HCT116 (cell line): Measurements from ENCODE around the gene GPR155. TPM values are rescaled to one million over a fixed set of nuclear protein-coding genes. Genes with fewer than 3 reads are reported as not detected.

Experiments
- ATAC-seq: fragments of 200-7000 bp; cut with Tn5 transposase; 2 replicates; pipeline ENCODE4 v1.9.1; 2020; ENCODE audit warnings: mild to moderate bottlenecking, moderate library complexity
- BruUV-seq: library from RNA; stranded (reverse); fragments of 400-500 nt; replicated peaks from 2 replicates; lab custom pipeline; 2021; lab: Mats Ljungman, UMichigan
- CTCF ChIA-PET: fragments of 300-600 bp; sonication (Branson Sonifier 250); formaldehyde crosslinking; loops from one replicate; lab custom pipeline; 2021; ENCODE audit warnings: antibody characterized with exemption; lab: Charles Lee
- POLR2A ChIA-PET: fragments of 300-600, 350-600 bp; sonication (Branson Sonifier 250); formaldehyde crosslinking; loops from one replicate; lab custom pipeline; 2021; ENCODE audit warnings: antibody characterized with exemption; lab: Charles Lee
- RAD21 ChIA-PET, 2 experiments: fragments of 300-600 bp; sonication (Branson Sonifier 250); formaldehyde crosslinking; loops; one replicate each; lab custom pipeline; 2023; ENCODE audit warnings: low total read pairs in 2 of 2; ENCODE audit not compliant: uncharacterized antibody in 2 of 2, unreplicated experiment in 2 of 2, low non-redundant PET in 1 of 2; lab: Charles Lee
- DNase-seq: peaks from one replicate; pipeline ENCODE4 v3.0.0-alpha.2; 2010; ENCODE audit warnings: low read depth, low spot score
- H2AFZ ChIP-seq: fragments of 200-600 bp; shearing (Covaris generic), sonication (generic); 2 replicates; pipeline ENCODE4 v1.6.1; 2017; ENCODE audit warnings: low read depth, mixed run types, mixed read lengths, antibody characterized with exemption, low read length; ENCODE audit not compliant: poor library complexity, severe bottlenecking
- H3K27ac ChIP-seq: 2 replicates; pipeline ENCODE4 v1.5.1; 2012; ENCODE audit warnings: low read depth, low read length
- H3K27me3 ChIP-seq: fragments of 200-600 bp; sonication (generic); 2 replicates; pipeline ENCODE4 v1.6.1; 2016; ENCODE audit warnings: mixed run types, low read length, mixed read lengths; ENCODE audit not compliant: insufficient read depth
- H3K36me3 ChIP-seq, 2 experiments: fragments of 200-500 bp in 1 of 2; fragments of 200-600 bp in 1 of 2; sonication (Bioruptor generic) in 1 of 2; sonication (generic) in 1 of 2; 2 replicates each; pipeline versions ENCODE4 v1.5.1 to v1.6.1; 2014 to 2016; ENCODE audit warnings: low read length in 2 of 2, inconsistent platforms in 1 of 2, mixed read lengths in 1 of 2, mixed run types in 1 of 2; ENCODE audit not compliant: insufficient read depth in 2 of 2, control insufficient read depth in 1 of 2
- H3K4me1 ChIP-seq, 2 experiments: fragments of 200-600 bp in 1 of 2; sonication (generic) in 1 of 2; 2 replicates each; pipeline versions ENCODE4 v1.5.1 to v1.6.1; 2012 to 2017; ENCODE audit warnings: low read length in 2 of 2, inconsistent platforms in 1 of 2, mild to moderate bottlenecking in 1 of 2, mixed read lengths in 1 of 2, mixed run types in 1 of 2, moderate library complexity in 1 of 2; ENCODE audit not compliant: insufficient read depth in 2 of 2, control insufficient read depth in 1 of 2
- H3K4me2 ChIP-seq: fragments of 200-600 bp; sonication (generic); 2 replicates; pipeline ENCODE4 v1.6.1; 2017; ENCODE audit warnings: mixed run types, low read length, mixed read lengths
- H3K4me3 ChIP-seq, 2 experiments: fragments of 200-600 bp in 1 of 2; sonication (generic) in 1 of 2; replicated peaks in 1 of 2; 2 replicates each; pipeline ENCODE4 v1.5.1; 2011 to 2016; ENCODE audit warnings: low read length in 2 of 2, control low read depth in 1 of 2, low read depth in 1 of 2, mild to moderate bottlenecking in 1 of 2, mixed read lengths in 1 of 2, mixed run types in 1 of 2
- H3K79me2 ChIP-seq: fragments of 200-600 bp; sonication (generic); 2 replicates; pipeline ENCODE4 v1.6.1; 2017; ENCODE audit warnings: mild to moderate bottlenecking, mixed run types, low read length, moderate library complexity, mixed read lengths; ENCODE audit not compliant: insufficient read depth
- H3K9ac ChIP-seq: fragments of 200-600 bp; sonication (generic); 2 replicates; pipeline ENCODE4 v1.6.1; 2016; ENCODE audit warnings: low read length, mixed read lengths
- H3K9me2 ChIP-seq: fragments of 200-600 bp; sonication (generic), shearing (Covaris generic); 2 replicates; pipeline ENCODE4 v1.6.1; 2017; ENCODE audit warnings: mixed run types, mild to moderate bottlenecking, moderate library complexity; ENCODE audit not compliant: insufficient read depth
- H3K9me3 ChIP-seq, 2 experiments: fragments of 200-500 bp in 1 of 2; fragments of 200-600 bp in 1 of 2; sonication (Bioruptor generic) in 1 of 2; sonication (generic) in 1 of 2; 2 replicates each; pipeline ENCODE4 v1.6.1; 2014 to 2017; ENCODE audit warnings: low read length in 2 of 2, mixed read lengths in 2 of 2, inconsistent platforms in 1 of 2, low read depth in 1 of 2, mild to moderate bottlenecking in 1 of 2, mixed run types in 1 of 2, moderate library complexity in 1 of 2; ENCODE audit not compliant: control insufficient read depth in 1 of 2, insufficient read depth in 1 of 2
- H4K20me1 ChIP-seq: fragments of 200-600 bp; sonication (generic), shearing (Covaris generic); 2 replicates; pipeline ENCODE4 v1.6.1; 2017; ENCODE audit warnings: mixed run types, mild to moderate bottlenecking, moderate library complexity; ENCODE audit not compliant: insufficient read depth
- CBX3 ChIP-seq: IDR thresholded peaks from 2 replicates; pipeline ENCODE4 v1.6.1; 2012; ENCODE audit warnings: low read depth
- CTCF ChIP-seq, 3 experiments: fragments of 200-600 bp in 1 of 3; sonication (generic) in 1 of 3; IDR thresholded peaks in 2 of 3; conservative IDR thresholded peaks in 1 of 3; 2 replicates each; pipeline ENCODE4 v1.5.1; 2012 to 2017; ENCODE audit warnings: low read depth in 2 of 3, low read length in 2 of 3, antibody characterized with exemption in 1 of 3, borderline replicate concordance in 1 of 3, control low read depth in 1 of 3, mild to moderate bottlenecking in 1 of 3, mixed read lengths in 1 of 3, mixed run types in 1 of 3, moderate library complexity in 1 of 3; ENCODE audit not compliant: insufficient read depth in 1 of 3
- EGR1 ChIP-seq: IDR thresholded peaks from 2 replicates; pipeline ENCODE4 v1.6.1; 2012; ENCODE audit warnings: low read depth
- ELF1 ChIP-seq: IDR thresholded peaks from 2 replicates; pipeline ENCODE4 v1.6.1; 2012; ENCODE audit warnings: low read depth, borderline replicate concordance
- EZH2phosphoT487 ChIP-seq: fragments of 200-600 bp; IDR thresholded peaks from 2 replicates; pipeline ENCODE4 v1.6.1; 2018; ENCODE audit warnings: antibody characterized with exemption, borderline replicate concordance
- JUND ChIP-seq: IDR thresholded peaks from 2 replicates; pipeline ENCODE4 v1.6.1; 2012
- POLR2A ChIP-seq: IDR thresholded peaks from 2 replicates; pipeline ENCODE4 v1.7.0; 2011; ENCODE audit warnings: borderline replicate concordance; ENCODE audit not compliant: insufficient read depth, insufficient read length; ENCODE audit errors: extremely low read depth
- POLR2AphosphoS5 ChIP-seq: IDR thresholded peaks from 2 replicates; pipeline ENCODE4 v1.6.1; 2011; ENCODE audit warnings: mild to moderate bottlenecking, low read depth, low read length, moderate library complexity
- RAD21 ChIP-seq: IDR thresholded peaks from 2 replicates; pipeline ENCODE4 v1.6.1; 2012; ENCODE audit warnings: low read depth, mild to moderate bottlenecking
- SIN3A ChIP-seq: IDR thresholded peaks from 2 replicates; pipeline ENCODE4 v1.6.1; 2012; ENCODE audit warnings: low read depth
- SRF ChIP-seq: IDR thresholded peaks from 2 replicates; pipeline ENCODE4 v1.6.1; 2012; ENCODE audit warnings: low read depth
- YY1 ChIP-seq: IDR thresholded peaks from 2 replicates; pipeline ENCODE4 v1.6.1; 2011; ENCODE audit warnings: low read length, low read depth, moderate library complexity, mild to moderate bottlenecking; ENCODE audit not compliant: insufficient replicate concordance; ENCODE audit errors: extremely low read depth
- ZNF274 ChIP-seq: fragments of 200-500 bp; sonication (Bioruptor generic); IDR thresholded peaks from 2 replicates; pipeline ENCODE4 v1.6.1; 2014; ENCODE audit warnings: mild to moderate bottlenecking, low read depth, low read length, inconsistent platforms
- intact Hi-C: fragments of 100-400 bp; cut with micrococcal nuclease; formaldehyde crosslinking; loops from 2 replicates; pipeline ENCODE4 v1.10.0; 2022
- total RNA-seq: library from RNA; stranded (reverse); gene quantifications from one replicate; pipeline ENCODE4 v1.2.1, GENCODE V29; 2021; ENCODE audit not compliant: unreplicated experiment
- TF ChIP-seq, protein P1 (sequence below): IDR thresholded peaks from 2 replicates; pipeline ENCODE4 v1.6.1; 2011; ENCODE audit warnings: mild to moderate bottlenecking, low read length, moderate library complexity; ENCODE audit not compliant: insufficient replicate concordance; ENCODE audit errors: extremely low read depth
- TF ChIP-seq, protein P2 (sequence below): IDR thresholded peaks from 2 replicates; pipeline ENCODE4 v1.6.1; 2012

The GPR155 gene
- total RNA-seq, 1 experiment from 2014 or later = 3.8 TPM

DNA sequence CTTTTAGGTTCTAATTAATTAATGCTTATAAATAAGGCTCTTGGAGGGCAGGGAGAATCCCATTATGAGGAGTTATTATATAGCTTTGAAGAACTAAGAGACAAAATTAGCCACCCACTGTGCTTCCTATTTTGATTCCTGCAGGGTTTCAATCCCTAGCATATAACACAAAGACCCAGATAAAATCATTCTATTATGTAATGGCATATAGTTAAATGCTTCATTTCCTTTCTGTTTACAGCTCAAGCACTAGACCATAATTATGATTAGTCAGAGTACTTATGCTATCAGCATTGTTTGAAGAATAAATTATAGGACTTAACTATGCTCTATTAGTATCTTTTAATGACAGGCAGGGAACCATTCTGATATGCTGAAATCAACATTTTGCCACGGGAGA is 9.1 kb downstream of the GPR155 start:
- no peaks in the 10 kb centered on the region for H3K4me1 ChIP-seq
- H3K9ac ChIP-seq = no peak overlapping the region
- H3K79me2 ChIP-seq = no peaks in the 10 kb centered on the region
- TF ChIP-seq YY1 = no peak
- TF ChIP-seq, all 23 proteins: peak for 0
- DNase-seq = no peak
- no peak overlapping the region for H3K27ac ChIP-seq
- H3K36me3 ChIP-seq = no peaks in the 10 kb centered on the region
- H3K9me2 ChIP-seq = no peaks in the 10 kb centered on the region
- H2AFZ ChIP-seq = no peak overlapping the region
- BruUV-seq = no TSS peak
- no peak for ATAC-seq
- H3K4me2 ChIP-seq = no peak overlapping the region
- intact Hi-C loops = no loop called here
- ChIA-PET RAD21 (no interaction called here), CTCF (no interaction called here), POLR2A (no interaction called here)
- H3K4me3 ChIP-seq = no peak overlapping the region
- no peaks in the 10 kb centered on the region for H3K9me3 ChIP-seq
- H3K27me3 ChIP-seq = no peaks in the 10 kb centered on the region
- no peaks in the 10 kb centered on the region for H4K20me1 ChIP-seq

- TF ChIP-seq SRF = no peak
- TF ChIP-seq POLR2A = no peak
- TF ChIP-seq, protein P1, sequence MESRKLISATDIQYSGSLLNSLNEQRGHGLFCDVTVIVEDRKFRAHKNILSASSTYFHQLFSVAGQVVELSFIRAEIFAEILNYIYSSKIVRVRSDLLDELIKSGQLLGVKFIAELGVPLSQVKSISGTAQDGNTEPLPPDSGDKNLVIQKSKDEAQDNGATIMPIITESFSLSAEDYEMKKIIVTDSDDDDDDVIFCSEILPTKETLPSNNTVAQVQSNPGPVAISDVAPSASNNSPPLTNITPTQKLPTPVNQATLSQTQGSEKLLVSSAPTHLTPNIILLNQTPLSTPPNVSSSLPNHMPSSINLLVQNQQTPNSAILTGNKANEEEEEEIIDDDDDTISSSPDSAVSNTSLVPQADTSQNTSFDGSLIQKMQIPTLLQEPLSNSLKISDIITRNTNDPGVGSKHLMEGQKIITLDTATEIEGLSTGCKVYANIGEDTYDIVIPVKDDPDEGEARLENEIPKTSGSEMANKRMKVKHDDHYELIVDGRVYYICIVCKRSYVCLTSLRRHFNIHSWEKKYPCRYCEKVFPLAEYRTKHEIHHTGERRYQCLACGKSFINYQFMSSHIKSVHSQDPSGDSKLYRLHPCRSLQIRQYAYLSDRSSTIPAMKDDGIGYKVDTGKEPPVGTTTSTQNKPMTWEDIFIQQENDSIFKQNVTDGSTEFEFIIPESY = no peak
- no peak for TF ChIP-seq EZH2phosphoT487
- TF ChIP-seq CBX3 = no peak
- TF ChIP-seq, protein P2, sequence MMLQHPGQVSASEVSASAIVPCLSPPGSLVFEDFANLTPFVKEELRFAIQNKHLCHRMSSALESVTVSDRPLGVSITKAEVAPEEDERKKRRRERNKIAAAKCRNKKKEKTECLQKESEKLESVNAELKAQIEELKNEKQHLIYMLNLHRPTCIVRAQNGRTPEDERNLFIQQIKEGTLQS = no peak
- TF ChIP-seq CTCF (IDR thresholded peaks at IDR 0.05 in 2 of 3, conservative IDR thresholded peaks at IDR 0.05 in 1 of 3; ENCODE audit: borderline replicate concordance in 1 of 3, insufficient read depth in 1 of 3, low read depth in 2 of 3, low read length in 2 of 3) = no peak
- TF ChIP-seq SIN3A = no peak
- no peak for TF ChIP-seq YY1
- TF ChIP-seq JUND = no peak
- no peak for TF ChIP-seq POLR2AphosphoS5
- TF ChIP-seq ZNF274 = no peak
- TF ChIP-seq ELF1 = no peak
- TF ChIP-seq RAD21 = no peak
- TF ChIP-seq EGR1 = no peak
- ChIA-PET RAD21 (no interaction called here), POLR2A (no interaction called here), CTCF (interaction anchor here (4.1 kb wide), 1 partner anchor 11 kb away, joined by 23 read pairs; no protein-coding TSS in a partner anchor)
- Histone ChIP-seq H3K9me2 (no peaks in the 10 kb centered on the region), H3K79me2 (no peaks in the 10 kb centered on the region), H4K20me1 (no peaks in the 10 kb centered on the region), H3K4me2 (no peak overlapping the region), H3K36me3 (no peaks in the 10 kb centered on the region), H3K9ac (no peak overlapping the region), H3K27ac (no peak overlapping the region), H2AFZ (no peak overlapping the region), H3K4me1 (no peaks in the 10 kb centered on the region), H3K4me3 (no peak overlapping the region), H3K27me3 (no peaks in the 10 kb centered on the region), H3K9me3 (no peaks in the 10 kb centered on the region)
- no TSS peak for BruUV-seq
- no peak for DNase-seq
- intact Hi-C loops = no loop called here
- no peak for ATAC-seq
Measured at GRCh38 chr2:174473796-174474195, 13.0 kb downstream of the GPR155 start.
